HG03097 (cell line): Measurements from ENCODE around the gene KRTAP10-11.

Source experiments
- ATAC-seq: cut with Tn5 transposase; IDR thresholded peaks from one replicate; pipeline ENCODE4 v1.9.1; 2021; ENCODE audit not compliant: unreplicated experiment, low FRiP score

The KRTAP10-11 gene

DNA sequence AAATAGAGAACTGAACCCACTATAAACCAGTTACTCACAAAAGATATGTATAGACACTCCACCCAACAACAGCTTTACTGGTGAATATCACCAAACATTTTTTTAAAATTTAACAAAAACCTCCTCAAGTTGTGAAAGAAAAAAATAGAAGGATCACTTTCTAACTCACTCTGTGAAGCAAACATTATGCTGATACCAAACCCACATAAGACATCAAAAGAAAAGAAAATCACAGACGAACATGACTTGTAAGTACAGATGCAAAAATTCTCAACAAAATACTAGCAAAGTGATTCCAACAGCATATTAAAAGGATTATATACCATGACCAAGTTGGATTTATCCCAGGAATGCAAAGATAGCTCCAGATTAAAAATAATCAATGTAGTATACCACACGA lies 45.5 kb downstream of the KRTAP10-11 start:
- no peak for ATAC-seq

DNA sequence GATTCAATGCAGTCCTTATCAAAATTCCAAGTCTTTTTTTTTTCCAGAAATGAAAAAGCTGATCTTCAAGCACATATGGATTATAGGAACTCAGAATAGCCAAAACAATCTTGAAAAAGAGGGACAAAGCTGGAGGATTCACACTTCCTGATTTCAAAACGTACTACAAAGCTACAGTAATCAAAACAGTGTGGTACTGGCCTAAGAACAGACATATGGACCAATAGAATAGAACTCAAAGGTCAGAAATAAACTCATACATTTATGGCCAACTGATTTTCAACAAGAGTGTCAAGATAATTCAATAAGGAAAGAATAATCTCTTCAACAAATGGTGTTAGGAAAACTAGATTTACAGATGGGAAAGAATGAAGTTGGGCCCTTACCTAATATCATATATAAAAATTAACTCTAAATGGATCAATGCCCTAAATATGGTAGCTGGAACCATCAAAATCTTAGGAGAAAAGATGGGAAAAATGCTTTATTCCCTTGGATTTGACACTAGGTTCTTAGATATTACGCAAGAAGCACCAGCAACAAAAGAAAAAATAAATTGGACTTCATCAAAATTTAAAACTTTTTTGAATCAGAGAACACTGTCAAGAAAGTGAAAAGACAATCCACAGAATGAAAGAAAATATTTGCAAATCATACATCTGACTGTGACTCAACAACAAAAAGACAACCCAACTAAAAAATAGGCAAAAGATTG lies 46.7 kb downstream of the KRTAP10-11 start:
- ATAC-seq, result no peak

DNA sequence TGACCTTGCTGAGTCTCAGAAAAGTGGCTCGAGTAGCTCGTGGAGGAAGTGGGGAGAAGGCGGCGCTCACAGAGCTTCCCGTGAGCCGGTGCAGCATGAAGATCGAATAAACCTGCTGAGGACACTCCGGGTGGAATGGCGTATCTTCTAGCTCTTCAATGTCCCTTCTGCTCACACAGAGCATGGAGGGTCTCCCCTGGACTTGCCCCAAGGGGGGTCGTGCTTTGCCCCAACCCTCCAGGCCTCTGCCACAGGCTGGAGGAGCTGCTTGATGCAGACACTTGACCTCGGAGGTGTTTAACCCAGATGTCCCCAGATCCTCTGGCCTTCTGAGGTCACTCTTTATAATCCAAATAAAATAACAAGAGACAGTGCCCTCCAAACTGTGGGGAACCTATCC lies 48.6 kb downstream of the KRTAP10-11 start:
- no peak for ATAC-seq

DNA sequence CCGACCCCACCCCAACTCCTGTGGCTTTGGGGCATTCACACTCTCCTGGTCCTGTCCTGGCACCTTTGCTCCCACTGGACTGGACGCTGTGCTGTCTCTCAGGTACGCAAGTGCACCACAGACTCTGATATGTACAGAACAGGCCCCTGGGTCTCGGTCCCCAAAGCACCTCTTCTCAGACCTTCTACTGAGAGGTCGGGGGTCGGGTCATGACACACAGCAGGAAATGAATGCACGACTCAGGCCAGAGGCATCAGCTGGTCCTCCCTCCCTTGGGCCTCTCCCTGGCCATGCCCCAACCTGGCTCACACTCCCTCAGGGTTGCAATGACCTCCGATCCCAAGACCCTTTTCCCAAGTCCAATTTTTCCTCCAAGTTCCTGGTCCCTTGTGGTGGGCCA lies 49.0 kb downstream of the KRTAP10-11 start:
- ATAC-seq, result no peak

DNA sequence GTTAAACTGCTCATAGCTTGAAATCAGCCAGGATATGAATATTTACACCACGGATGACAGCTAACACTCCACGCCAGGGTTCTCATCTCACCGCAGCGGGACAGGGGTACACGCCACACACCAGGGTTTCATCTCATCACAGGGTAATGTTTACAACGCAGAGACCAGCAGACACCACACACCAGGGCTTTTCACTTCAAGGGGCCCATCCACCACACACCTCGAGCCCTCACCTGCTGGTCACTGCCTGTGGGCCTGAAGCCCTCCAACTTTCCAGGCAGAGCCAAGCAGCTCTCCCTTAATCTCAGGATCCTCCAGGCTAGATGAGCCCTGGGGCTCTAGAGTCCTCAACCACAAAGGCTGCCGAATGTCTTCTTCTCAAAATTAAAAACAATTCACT lies 49.4 kb downstream of the KRTAP10-11 start:
- no peak for ATAC-seq

DNA sequence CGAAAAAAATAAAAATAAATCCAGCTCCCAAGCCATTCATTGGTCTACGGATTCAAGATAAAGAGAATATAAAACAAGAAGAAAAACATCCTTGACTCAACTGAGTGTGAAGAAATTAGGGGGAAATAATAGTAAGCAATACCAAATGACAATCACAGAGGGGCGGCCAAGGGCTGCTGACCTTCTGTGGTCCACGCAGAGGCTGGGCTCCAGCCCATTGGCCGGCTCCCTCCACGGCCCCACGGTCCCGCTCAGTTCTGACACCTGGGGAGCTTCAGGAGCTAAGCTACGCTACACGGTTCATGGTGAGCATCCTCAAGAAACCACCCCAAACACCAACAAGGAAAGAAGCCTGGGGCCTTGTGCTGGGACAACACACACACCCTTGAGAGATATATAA lies 50.4 kb downstream of the KRTAP10-11 start:
- no peak for ATAC-seq
